Measurements from ENCODE around the gene TNFSF10. TPM values are rescaled to one million over a fixed set of nuclear protein-coding genes. Genes with fewer than 3 reads are reported as not detected.
A peak's percentile ranks its signal among the peaks of the same experiment; 100 is the strongest.
"Not testable (repeated sequence)": the region's sequence is repeated elsewhere in the genome, so short reads cannot be mapped to it uniquely, and the experiment has no call there.

TNFSF10 gene
- total RNA-seq, result 100 to 1,000 TPM; 151 to 159 TPM

DNA sequence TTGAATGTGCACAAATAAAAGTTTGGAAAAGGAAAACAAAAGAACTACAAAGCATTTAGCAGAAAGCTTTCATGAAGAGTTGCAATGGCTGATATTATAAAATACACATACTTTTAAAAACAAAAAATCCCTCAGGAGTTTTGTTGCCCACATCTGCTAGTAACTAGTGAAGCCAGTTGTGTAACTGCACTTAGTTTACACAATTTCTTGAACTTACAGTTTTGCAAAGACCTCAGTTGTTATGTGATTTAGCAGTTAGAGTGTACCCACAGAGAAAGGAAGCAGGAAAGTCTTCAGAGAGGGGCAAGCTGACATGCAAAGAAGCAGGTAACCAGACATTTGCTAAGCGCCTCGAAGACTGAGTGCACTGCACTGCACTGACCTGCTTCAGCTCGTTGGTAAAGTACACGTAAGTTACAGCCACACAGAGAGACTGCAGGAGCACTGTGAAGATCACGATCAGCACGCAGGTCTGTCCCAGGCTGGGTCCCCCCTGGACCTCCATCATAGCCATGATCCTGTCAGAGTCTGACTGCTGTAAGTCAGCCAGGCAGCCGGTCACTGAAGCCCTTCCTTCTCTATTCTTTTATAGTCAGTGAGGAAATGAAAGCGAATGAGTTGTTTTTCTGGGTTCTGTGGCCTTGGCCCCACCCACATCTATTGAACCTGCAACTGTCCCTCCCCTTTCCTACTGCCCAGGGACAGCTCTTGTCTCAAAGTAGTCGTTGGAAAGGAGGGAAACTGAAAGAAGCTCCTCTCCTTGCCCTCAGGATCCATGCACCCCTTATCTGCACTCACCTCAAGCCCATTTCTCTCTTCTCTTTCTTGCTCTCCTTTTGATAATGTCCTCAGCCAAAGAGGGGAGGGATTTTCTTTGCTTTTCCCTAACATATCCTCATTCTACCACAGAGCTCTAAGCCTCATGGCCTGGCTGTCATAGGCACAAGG, at the start of gene TNFSF10:
Gene TNFSF10 (minus strand): TSS at position 560 of the 948 bp plus-strand sequence. CDS start 46 bp downstream, at position 514.
- ATAC-seq (ENCODE audit: low read depth) (peak; percentile 80), DNase-seq (peak; percentile 78)
- POLR2A ChIA-PET, result interaction anchor here (0.7 to 10.3 kb wide), 18 partner anchors 8 to 228 kb away, joined by 3 to 214 read pairs (median 6); no protein-coding TSS in a partner anchor
- Mint-ChIP-seq H3K27me3 (no peaks in the 10 kb centered on the region), H3K4me1 (peaks cover 35% of the 10 kb centered on the region), H3K4me3 (peak within 1 kb of the TSS; percentile 99), H3K27ac (peak within 1 kb of the TSS; percentile 94), H3K9me3 (no peaks in the 10 kb centered on the region), H3K36me3 (peaks cover 46% of the 10 kb centered on the region)

DNA sequence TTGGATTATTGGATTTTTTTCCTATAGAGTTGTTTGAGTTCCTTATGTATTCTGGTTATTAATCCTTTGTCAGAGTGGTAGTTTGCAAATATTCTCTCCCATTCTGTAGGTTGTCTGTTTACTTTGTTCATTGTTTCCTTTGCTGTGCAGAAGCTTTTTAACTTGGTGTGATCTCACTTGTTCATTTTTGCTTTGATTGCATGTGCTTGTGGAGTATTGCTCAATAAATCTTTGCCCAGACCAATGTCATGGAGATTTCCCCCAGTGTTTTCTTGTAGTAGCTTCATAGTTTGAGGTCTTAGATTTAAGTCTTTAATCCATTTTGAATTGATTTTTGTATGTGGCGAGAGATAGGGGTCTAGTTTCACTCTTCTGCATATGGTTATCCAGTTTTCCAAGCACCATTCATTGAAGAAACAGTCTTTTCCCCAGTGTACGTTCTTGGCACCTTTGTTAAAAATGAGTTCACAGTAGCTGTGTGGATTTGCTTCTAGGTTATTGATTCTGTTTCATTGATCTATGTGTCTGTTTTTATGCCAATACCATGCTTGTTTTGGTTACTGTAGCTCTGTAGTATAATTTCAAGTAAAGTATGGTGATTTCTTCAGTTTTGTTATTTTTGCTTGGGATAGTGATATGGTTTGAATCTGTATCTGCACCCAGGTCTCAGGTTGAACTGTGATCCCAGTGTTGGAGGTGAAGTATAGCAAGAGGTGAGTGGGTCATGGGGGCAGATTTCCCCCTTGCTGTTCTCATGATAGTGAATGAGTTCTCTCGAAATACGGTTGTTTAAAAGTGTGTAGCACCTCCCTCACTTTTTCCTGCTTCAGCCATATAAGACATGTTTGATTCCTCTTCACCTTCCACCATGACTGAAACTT, 46.1 kb upstream of the TNFSF10 start:
- peaks cover 32% of the 10 kb centered on the region for H3K9me3 Mint-ChIP-seq
- POLR2A ChIA-PET, result interaction anchor here (0.9 to 1.4 kb wide), 2 partner anchors 39 to 40 kb away, joined by 3 read pairs; no protein-coding TSS in a partner anchor
- H3K4me3 Mint-ChIP-seq, result no peak overlapping the region
- no peak for DNase-seq
- H3K4me1 Mint-ChIP-seq, result peaks cover 19% of the 10 kb centered on the region
- peaks cover 53% of the 10 kb centered on the region for H3K36me3 Mint-ChIP-seq
- no peaks in the 10 kb centered on the region for H3K27me3 Mint-ChIP-seq
- ATAC-seq (ENCODE audit: low read depth), result no peak
- H3K27ac Mint-ChIP-seq, result no peak overlapping the region

DNA sequence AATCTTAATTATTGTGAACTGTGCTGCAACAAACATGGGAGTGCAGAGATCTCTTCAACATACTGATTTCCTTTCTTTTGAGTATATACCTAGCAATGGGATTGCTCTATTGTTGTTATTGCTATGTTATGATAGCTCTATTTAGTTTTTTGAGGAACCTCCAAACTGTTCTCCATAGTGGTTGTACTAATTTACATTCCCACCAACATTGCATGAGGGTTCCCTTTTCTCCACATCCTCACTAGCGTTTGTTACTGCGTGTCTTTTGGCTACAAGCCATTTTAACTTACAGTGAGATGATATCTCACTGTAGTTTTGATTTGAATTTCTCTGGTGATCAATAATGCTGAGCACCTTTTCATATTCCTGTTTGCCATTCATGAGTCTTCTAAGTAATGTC, 45.5 kb upstream of the TNFSF10 start:
- ATAC-seq (ENCODE audit: low read depth), result no peak
- Mint-ChIP-seq H3K27ac (no peak overlapping the region), H3K9me3 (peaks cover 28% of the 10 kb centered on the region), H3K4me3 (no peak overlapping the region), H3K4me1 (peaks cover 22% of the 10 kb centered on the region), H3K27me3 (no peaks in the 10 kb centered on the region), H3K36me3 (peaks cover 49% of the 10 kb centered on the region)
- DNase-seq, result no peak
- POLR2A ChIA-PET, result no interaction called here

DNA sequence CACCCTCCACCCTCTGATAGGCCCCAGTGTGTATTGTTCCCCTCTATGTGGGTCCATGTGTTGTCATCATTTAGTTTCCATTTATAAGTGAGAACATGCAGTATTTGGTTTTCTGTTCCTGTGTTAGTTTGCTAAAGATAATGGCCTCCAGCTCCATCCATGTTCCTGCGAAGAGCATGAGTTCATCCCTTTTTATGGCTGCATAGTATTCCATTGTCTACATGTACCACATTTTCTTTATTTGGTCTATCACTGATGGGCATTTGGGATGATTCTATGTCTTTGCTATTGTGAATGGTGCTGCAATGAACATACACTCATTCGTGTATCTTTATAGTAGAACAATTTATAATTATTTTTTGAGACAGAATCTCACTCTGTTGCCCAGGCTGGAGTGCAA, 43.6 kb upstream of the TNFSF10 start:
- Mint-ChIP-seq H3K4me1 (peaks cover 37% of the 10 kb centered on the region), H3K9me3 (peaks cover 26% of the 10 kb centered on the region), H3K36me3 (peaks cover 41% of the 10 kb centered on the region)
- H3K27me3 Mint-ChIP-seq; DNase-seq; H3K4me3 Mint-ChIP-seq; H3K27ac Mint-ChIP-seq; ATAC-seq (ENCODE audit: low read depth); POLR2A ChIA-PET: not testable (repeated sequence)

DNA sequence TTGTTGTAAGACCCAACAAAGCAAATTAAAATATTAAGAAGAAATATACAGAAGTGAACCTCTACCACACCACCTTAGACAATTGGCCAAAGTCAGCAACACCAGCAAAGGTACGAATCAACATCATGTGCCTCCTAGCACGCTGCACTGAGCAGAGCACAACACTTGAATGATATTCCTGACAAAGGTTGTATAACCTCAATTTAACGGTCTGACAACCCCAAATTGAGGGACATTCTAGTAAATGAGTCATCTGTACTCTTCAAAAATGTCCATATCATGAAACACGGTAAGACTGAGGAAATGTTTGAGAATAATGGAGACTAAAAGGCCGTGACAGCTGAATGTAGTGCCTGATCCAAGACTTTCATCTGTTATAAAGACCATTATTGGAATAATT, 41.3 kb upstream of the TNFSF10 start:
- POLR2A ChIA-PET, result no interaction called here
- Mint-ChIP-seq H3K27ac (no peak overlapping the region), H3K4me1 (peaks cover 38% of the 10 kb centered on the region), H3K36me3 (peaks cover 27% of the 10 kb centered on the region), H3K4me3 (no peak overlapping the region), H3K9me3 (peaks cover 14% of the 10 kb centered on the region), H3K27me3 (no peaks in the 10 kb centered on the region)
- DNase-seq (no peak), ATAC-seq (ENCODE audit: low read depth) (no peak)

DNA sequence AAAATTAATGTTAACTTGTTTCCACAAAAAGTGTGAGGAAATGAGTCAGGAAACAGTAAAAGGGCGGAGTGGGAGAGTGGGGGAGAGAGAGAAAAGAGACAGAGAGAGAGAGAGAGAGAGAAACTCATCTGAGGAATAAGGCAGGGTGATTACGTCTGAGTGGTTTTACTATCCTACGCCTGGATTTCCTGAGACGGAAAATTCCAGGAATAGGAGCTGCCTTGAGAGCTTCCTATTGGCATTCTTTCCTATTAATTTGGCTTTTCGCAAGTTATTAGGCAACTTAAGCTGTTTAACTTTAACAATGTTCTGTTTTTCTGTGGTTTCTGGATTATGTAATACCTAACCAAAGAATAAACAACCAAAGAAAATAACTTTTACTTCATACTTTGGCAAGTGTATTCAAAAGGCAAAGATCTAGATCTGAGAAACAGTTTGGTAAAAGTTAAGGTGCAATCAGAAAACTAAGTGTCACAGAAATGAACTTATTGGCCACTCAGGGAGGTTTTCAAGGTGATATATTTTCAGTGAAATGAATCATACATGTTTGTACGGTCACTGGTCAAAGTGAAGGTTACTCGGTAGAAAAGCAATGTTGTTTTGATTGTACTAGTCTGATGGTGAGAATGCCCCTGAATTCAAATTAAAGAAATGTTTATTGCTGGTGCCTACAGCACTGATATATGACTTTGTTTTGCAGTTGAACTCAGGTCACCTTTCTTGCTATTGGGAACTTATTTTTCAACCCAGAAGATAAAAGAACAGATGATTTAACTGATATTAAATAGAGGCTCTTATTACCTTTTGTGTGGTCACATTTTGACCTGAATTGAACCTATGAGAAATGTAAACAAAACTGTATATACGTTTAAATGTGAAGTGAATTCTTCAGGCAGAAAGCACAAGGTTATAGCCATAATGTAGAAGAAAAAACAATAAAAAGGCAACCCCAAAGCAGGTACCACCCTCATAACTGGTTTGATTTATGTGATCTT, 39.9 kb upstream of the TNFSF10 start:
- DNase-seq (no peak), ATAC-seq (ENCODE audit: low read depth) (peak; percentile 65)
- Mint-ChIP-seq H3K36me3 (peaks cover 20% of the 10 kb centered on the region), H3K27me3 (no peaks in the 10 kb centered on the region), H3K27ac (peak overlapping the region; percentile 85), H3K4me3 (peak overlapping the region; percentile 72), H3K4me1 (peaks cover 30% of the 10 kb centered on the region), H3K9me3 (peaks cover 8% of the 10 kb centered on the region)
- POLR2A ChIA-PET, result interaction anchor here (0.6 to 2.0 kb wide), 9 partner anchors 13 to 1104 kb away, joined by 3 to 7 read pairs (median 4); partner anchors contain the start of gene TNFSF10

DNA sequence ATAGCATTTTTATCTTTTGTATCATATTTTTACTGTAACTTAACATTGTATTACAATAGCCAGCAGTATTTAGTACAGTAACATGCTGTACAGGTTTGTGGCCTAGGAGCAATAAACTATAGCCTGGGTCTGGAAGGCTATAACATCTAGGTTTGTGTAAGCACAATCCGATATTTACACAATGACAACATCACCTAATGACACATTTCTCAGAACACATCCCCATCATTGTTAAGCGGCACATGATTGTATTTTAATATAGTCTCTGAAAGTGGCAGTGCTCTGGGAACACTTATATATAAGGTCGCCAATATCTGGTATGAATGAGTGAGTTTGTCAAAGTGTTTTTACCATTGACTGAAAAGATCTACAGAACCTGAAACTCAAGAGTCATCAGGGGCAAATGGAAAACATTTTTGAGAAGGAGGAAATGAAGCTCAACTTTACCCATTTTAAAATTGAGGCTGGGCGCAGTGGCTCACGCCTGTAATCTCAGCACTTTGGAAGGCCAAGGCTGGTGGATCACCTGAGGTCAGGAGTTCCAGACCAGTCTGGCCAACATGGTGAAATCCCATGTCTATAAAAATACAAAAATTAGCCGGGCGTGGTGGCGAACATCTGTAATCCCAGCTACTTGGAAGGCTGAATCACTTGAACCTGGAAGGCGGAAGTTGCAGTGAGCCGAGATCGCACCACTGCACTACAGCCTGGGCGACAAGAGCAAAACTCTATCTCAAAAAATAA, 38.8 kb upstream of the TNFSF10 start:
- peak overlapping the region; percentile 80 for H3K27ac Mint-ChIP-seq
- H3K9me3 Mint-ChIP-seq, result peaks cover 4% of the 10 kb centered on the region
- H3K27me3 Mint-ChIP-seq, result no peaks in the 10 kb centered on the region
- H3K4me3 Mint-ChIP-seq, result peak overlapping the region; percentile 33
- peaks cover 14% of the 10 kb centered on the region for H3K36me3 Mint-ChIP-seq
- ATAC-seq (ENCODE audit: low read depth) (no peak), DNase-seq (no peak)
- POLR2A ChIA-PET, result interaction anchor here (0.6 to 2.0 kb wide), 7 partner anchors 12 to 42 kb away, joined by 3 to 7 read pairs (median 5); partner anchors contain the start of gene TNFSF10
- peaks cover 36% of the 10 kb centered on the region for H3K4me1 Mint-ChIP-seq

DNA sequence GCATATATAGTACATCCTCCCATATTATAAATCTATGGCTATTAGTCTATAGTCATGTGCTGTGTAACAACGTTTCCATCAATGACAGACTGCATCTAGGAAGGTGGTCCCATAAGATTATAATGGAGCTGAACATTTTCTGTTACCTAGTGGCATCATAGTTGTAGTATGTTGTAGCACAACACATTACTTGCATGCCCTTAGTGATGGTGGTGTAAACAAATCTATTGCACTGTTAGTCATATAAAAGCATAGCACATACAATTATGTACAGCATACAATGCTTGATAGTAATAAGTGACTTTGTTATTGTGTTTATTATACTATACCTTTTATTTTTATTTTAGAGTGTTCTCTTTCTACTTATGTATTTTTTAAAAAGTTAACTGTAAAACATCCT, 37.4 kb upstream of the TNFSF10 start:
- Mint-ChIP-seq H3K27me3 (no peaks in the 10 kb centered on the region), H3K36me3 (peaks cover 6% of the 10 kb centered on the region), H3K9me3 (no peaks in the 10 kb centered on the region), H3K4me1 (peaks cover 37% of the 10 kb centered on the region), H3K27ac (no peak overlapping the region), H3K4me3 (no peak overlapping the region)
- ATAC-seq (ENCODE audit: low read depth) (no peak), DNase-seq (no peak)
- POLR2A ChIA-PET, result interaction anchor here (1.3 kb wide), 1 partner anchor 32 kb away, joined by 3 read pairs; no protein-coding TSS in a partner anchor

DNA sequence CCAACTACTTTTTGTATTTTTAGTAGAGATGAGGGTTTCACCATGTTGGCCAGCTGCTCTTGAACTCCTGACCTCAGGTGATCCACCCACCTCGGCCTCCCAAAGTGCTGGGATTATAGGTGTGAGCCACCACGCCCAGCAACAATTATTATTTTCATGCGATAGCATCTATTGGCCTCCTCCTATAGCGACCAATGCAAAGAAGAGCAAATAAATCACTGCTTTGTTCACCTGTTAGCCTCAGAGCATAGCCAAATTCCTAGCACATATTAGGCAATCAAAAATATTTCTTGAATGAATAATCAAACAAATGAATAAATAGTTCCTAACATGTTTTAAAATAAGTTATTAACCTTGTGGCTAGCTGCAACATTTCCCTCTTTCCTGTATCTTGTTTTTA, 36.8 kb upstream of the TNFSF10 start:
- Mint-ChIP-seq H3K27me3 (no peaks in the 10 kb centered on the region), H3K27ac (no peak overlapping the region), H3K36me3 (peaks cover 6% of the 10 kb centered on the region), H3K4me3 (no peak overlapping the region), H3K9me3 (no peaks in the 10 kb centered on the region), H3K4me1 (peaks cover 37% of the 10 kb centered on the region)
- ATAC-seq (ENCODE audit: low read depth) (no peak), DNase-seq (no peak)
- POLR2A ChIA-PET, result interaction anchor here (1.3 kb wide), 1 partner anchor 32 kb away, joined by 3 read pairs; no protein-coding TSS in a partner anchor

DNA sequence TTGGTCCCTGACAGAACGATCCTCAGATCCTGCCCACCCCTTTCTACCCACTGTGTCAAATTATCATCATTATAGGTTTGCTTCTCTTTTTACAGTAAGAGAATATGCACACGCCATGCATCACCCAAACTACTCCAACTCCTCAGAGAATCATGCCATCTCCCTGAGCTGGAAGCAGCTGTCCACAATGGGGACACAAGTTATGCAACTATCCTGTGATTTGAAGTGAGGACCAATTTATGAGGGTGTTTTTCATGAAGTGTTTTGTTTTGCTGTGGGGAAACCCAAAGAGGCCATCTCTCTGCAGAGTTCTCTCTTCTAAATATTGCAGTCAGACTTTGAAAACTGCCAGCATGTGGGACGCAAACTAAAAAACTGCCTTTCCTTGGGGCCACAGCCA, 35.8 kb upstream of the TNFSF10 start:
- no peak overlapping the region for H3K27ac Mint-ChIP-seq
- H3K27me3 Mint-ChIP-seq, result no peaks in the 10 kb centered on the region
- DNase-seq, result no peak
- H3K4me1 Mint-ChIP-seq, result peaks cover 37% of the 10 kb centered on the region
- no peaks in the 10 kb centered on the region for H3K9me3 Mint-ChIP-seq
- POLR2A ChIA-PET, result no interaction called here
- peaks cover 6% of the 10 kb centered on the region for H3K36me3 Mint-ChIP-seq
- no peak for ATAC-seq (ENCODE audit: low read depth)
- no peak overlapping the region for H3K4me3 Mint-ChIP-seq

DNA sequence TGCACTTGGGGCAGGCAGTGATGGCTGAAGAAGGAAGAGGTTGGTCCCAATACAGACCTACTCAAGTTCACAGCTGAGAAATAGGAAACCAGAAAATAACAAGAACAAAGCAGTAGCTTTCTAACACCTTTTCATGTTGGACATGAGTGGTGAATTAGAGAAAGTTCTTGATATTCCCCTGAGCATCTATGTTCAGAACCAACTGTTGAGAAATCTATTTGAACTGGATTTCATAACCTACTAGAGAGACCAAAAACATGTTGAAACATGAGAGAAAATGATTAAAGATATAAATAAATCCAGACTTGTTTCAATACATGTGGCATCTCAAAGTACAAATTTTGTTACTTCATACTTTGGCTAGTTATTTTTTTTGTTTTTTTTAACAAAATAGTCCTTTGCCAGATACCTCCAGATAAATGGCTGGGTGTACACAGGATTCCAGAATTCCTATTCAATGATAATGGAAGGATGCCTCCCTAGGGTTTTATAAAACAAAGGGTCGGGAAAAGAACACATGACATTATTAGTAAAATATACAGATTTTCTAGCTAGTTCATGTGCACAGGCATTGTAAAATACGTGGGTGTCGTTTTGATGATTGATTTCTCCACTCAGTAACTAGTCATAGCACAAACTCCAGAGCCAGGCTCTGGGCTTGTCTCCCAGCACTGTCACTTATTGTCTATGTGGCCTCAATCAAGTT, 34.4 kb upstream of the TNFSF10 start:
- peak overlapping the region; percentile 50 for H3K27ac Mint-ChIP-seq
- ATAC-seq (ENCODE audit: low read depth), result no peak
- H3K4me1 Mint-ChIP-seq, result peaks cover 26% of the 10 kb centered on the region
- H3K4me3 Mint-ChIP-seq, result peak overlapping the region; percentile 23
- peaks cover 10% of the 10 kb centered on the region for H3K36me3 Mint-ChIP-seq
- no peaks in the 10 kb centered on the region for H3K27me3 Mint-ChIP-seq
- DNase-seq, result no peak
- H3K9me3 Mint-ChIP-seq, result no peaks in the 10 kb centered on the region
- POLR2A ChIA-PET, result interaction anchor here (0.7 to 1.0 kb wide), 2 partner anchors 19 to 38 kb away, joined by 3 read pairs; no protein-coding TSS in a partner anchor
